Ishikawa (cell line): ENCODE data around the gene OGFOD2.

Source experiments
- CEBPB ChIP-seq: IDR thresholded peaks from 2 replicates; pipeline ENCODE4 v1.6.1; 2012
- CREB1 ChIP-seq: IDR thresholded peaks from 2 replicates; pipeline ENCODE4 v1.6.1; 2012; ENCODE audit warnings: low read depth
- EGR1 ChIP-seq: IDR thresholded peaks from 2 replicates; pipeline ENCODE4 v1.6.1; 2012
- EP300 ChIP-seq: IDR thresholded peaks from 2 replicates; pipeline ENCODE4 v1.6.1; 2012; ENCODE audit warnings: borderline replicate concordance
- FOXM1 ChIP-seq: IDR thresholded peaks from 2 replicates; pipeline ENCODE4 v1.6.1; 2012; ENCODE audit warnings: low read depth, borderline replicate concordance
- NFIC ChIP-seq: IDR thresholded peaks from 2 replicates; pipeline ENCODE4 v1.6.1; 2012
- RAD21 ChIP-seq: IDR thresholded peaks from 2 replicates; pipeline ENCODE4 v1.6.1; 2012; ENCODE audit warnings: low read depth
- TAF1 ChIP-seq: IDR thresholded peaks from 2 replicates; pipeline ENCODE4 v1.6.1; 2012; ENCODE audit warnings: low read depth, mild to moderate bottlenecking
- TCF12 ChIP-seq: IDR thresholded peaks from 2 replicates; pipeline ENCODE4 v1.6.1; 2012; ENCODE audit warnings: low read depth
- TEAD4 ChIP-seq: IDR thresholded peaks from 2 replicates; pipeline ENCODE4 v1.6.1; 2012
- YY1 ChIP-seq: IDR thresholded peaks from 2 replicates; pipeline ENCODE4 v1.6.1; 2012; ENCODE audit warnings: low read depth
- ZBTB7A ChIP-seq: IDR thresholded peaks from 2 replicates; pipeline ENCODE4 v1.6.1; 2012; ENCODE audit warnings: low read depth
- TF ChIP-seq, protein P1 (sequence below): IDR thresholded peaks from 2 replicates; pipeline ENCODE4 v1.6.1; 2012; ENCODE audit warnings: low read depth, mild to moderate bottlenecking
- TF ChIP-seq, protein P2 (sequence below): IDR thresholded peaks from 2 replicates; pipeline ENCODE4 v1.6.1; 2012
- TF ChIP-seq, protein P3 (sequence below): IDR thresholded peaks from 2 replicates; pipeline ENCODE4 v1.6.1; 2012

The OGFOD2 gene

DNA sequence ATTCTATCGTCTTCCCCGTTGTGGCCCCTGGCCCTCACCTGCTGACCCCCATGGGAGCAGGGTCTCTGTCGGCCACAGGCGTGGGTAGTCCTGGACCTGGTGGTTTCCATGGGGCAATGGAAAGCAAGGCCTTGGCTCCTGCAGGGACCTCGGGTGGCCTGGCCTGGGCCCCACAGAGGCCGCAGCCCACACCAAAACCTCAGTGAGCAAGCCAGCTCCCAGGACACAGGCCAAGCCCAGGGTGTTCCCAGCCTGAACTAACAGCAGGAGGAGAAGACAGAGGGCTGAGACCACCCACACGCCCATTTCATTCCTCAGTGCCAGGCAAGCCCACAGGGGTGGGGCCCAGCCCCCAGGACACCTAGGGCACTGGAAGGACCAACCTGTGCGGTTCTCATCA is 25.6 kb upstream of the OGFOD2 start:
- TF ChIP-seq, protein P1, sequence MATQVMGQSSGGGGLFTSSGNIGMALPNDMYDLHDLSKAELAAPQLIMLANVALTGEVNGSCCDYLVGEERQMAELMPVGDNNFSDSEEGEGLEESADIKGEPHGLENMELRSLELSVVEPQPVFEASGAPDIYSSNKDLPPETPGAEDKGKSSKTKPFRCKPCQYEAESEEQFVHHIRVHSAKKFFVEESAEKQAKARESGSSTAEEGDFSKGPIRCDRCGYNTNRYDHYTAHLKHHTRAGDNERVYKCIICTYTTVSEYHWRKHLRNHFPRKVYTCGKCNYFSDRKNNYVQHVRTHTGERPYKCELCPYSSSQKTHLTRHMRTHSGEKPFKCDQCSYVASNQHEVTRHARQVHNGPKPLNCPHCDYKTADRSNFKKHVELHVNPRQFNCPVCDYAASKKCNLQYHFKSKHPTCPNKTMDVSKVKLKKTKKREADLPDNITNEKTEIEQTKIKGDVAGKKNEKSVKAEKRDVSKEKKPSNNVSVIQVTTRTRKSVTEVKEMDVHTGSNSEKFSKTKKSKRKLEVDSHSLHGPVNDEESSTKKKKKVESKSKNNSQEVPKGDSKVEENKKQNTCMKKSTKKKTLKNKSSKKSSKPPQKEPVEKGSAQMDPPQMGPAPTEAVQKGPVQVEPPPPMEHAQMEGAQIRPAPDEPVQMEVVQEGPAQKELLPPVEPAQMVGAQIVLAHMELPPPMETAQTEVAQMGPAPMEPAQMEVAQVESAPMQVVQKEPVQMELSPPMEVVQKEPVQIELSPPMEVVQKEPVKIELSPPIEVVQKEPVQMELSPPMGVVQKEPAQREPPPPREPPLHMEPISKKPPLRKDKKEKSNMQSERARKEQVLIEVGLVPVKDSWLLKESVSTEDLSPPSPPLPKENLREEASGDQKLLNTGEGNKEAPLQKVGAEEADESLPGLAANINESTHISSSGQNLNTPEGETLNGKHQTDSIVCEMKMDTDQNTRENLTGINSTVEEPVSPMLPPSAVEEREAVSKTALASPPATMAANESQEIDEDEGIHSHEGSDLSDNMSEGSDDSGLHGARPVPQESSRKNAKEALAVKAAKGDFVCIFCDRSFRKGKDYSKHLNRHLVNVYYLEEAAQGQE = no peak
- no peak for TF ChIP-seq NFIC
- no peak for TF ChIP-seq TAF1
- TF ChIP-seq CREB1 = no peak
- TF ChIP-seq, protein P2, sequence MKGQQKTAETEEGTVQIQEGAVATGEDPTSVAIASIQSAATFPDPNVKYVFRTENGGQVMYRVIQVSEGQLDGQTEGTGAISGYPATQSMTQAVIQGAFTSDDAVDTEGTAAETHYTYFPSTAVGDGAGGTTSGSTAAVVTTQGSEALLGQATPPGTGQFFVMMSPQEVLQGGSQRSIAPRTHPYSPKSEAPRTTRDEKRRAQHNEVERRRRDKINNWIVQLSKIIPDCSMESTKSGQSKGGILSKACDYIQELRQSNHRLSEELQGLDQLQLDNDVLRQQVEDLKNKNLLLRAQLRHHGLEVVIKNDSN = no peak
- TF ChIP-seq RAD21 = no peak
- no peak for TF ChIP-seq CEBPB
- no peak for TF ChIP-seq FOXM1
- no peak for TF ChIP-seq ZBTB7A
- no peak for TF ChIP-seq EGR1
- no peak for TF ChIP-seq TCF12
- no peak for TF ChIP-seq YY1
- TF ChIP-seq, protein P3, sequence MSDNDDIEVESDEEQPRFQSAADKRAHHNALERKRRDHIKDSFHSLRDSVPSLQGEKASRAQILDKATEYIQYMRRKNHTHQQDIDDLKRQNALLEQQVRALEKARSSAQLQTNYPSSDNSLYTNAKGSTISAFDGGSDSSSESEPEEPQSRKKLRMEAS = no peak
- TF ChIP-seq TEAD4 = no peak
- no peak for TF ChIP-seq EP300

DNA sequence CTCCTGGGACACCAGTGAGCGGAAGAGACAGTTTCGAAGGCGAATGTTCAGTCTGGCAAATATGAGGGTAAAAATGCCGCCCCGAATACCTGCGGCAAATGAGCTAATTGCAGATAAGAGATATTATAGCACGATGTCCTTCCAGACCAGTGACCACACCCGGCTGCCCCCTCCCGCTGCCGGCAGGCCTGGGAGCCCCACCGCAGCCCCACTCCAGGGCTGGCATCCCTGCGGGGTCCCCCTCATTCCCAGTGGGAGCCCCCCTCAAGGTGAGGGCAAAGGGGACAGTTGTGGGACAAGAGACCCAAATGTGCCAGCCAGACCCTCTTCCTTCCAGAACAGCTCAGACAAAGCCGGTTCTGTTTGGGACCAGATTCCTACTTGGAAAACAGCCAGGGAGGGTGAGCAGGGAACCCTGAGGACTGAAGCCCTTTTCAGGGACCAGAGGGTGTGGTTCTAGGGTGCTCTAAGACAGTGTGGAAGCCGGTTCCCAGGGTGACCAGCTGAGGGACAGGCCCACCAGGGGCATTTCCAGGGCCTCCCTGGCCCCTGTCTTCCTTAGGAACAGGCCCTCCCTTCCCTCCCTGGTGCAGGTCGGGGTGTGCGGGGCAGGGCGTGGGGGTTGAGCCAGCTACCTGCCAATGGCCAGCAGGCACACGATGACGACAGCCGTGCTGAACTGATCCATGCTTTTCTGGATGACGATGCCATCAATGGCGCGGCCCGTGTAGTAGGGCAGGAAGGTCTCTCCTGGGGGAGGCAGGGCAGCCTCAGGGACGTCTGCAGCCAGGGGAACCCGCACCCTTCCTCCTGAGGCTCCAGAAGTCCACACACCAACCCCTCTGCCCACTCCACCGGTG is 25.0 kb upstream of the OGFOD2 start:
- no peak for TF ChIP-seq CREB1
- TF ChIP-seq, protein P1 = no peak
- TF ChIP-seq RAD21 = no peak
- no peak for TF ChIP-seq TAF1
- no peak for TF ChIP-seq EGR1
- no peak for TF ChIP-seq TEAD4
- no peak for TF ChIP-seq ZBTB7A
- no peak for TF ChIP-seq CEBPB
- TF ChIP-seq, protein P2 = no peak
- TF ChIP-seq EP300 = no peak
- no peak for TF ChIP-seq FOXM1
- TF ChIP-seq TCF12 = no peak

DNA sequence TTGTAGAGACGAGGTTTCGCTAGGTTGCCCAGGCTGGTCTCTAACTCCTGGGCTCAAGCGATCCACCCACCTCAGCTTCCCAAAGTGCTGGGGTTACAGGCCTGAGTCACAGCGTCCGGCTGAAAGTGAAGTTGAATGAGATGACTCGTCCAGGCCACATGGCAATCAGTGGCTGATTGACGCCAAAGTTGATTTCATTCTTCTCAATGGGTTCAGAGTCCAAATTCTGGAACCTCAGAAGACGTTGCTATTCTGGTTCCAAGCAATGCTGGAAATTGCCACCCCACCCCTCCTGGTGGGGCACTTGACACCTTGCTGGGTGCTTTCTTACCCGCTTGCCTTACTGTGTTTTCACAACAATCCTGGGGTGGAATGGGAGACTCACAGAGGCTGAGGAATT is 23.6 kb upstream of the OGFOD2 start:
- no peak for TF ChIP-seq CREB1
- TF ChIP-seq, protein P3 = peak; percentile 42; the same call in 1 of the 2 replicates

DNA sequence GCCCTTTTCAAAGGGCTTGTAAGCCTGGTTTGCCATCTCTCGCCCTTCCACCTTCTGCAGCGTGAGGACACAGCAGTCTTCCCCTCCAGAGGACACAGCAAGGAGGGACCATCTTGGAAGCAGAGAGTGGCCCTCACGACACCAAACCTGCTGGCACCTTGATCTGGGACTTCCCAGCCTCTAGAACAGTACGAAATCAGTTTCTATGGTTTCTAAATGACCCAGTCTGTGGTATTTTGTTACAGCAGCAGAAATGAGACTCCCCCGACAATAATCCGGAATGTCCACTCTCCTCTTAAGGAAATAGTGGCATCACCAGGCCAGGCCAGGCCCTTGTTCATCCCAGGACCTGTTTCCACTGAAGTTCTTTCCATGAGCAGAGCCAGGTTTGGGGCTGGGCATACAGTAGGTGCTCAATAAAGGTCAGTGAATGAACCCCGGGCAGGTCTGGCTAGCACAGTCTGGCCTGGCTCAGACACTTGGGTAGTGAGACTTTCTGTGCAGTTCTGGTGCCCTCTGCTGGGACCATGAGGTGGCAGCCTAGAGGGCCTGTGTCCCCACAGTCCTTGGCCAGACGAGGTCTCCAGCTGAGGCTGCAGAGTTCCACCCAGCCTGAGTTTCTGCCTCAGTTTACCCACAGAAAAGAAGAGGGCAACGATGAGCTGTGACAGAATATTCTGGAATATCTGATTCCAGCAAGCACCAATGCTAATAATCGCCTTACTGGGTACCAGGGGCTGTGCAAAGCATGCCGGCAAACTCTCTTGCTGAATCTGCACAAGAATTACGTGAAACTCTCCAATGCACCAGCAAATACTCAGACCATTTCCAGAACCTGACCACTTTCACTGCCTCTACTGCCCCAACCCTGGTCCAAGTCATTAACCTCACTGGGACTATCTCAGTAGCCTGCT is 22.8 kb upstream of the OGFOD2 start:
- TF ChIP-seq, protein P3 = no peak
- peak; percentile 97 for TF ChIP-seq RAD21

DNA sequence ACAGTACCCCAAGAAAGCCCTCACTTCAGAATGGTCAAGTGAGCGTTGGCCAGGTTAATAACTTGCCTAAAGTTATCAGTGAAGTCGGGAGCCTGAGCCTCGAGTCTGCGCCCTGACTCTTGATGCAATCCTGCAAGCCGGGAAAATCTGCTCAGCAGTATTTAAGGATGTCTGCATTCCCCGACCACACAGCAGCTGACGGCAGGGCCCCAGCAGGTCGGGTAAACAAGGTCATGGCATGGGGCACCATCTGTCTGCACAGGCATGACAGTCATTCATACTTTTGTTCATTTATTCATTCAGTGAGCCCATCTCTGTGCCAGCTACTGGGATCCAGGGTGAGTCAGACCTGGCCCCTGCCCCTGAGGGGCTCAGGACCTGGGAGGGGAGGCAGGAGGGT is 19.9 kb upstream of the OGFOD2 start:
- TF ChIP-seq NFIC (no peak), TAF1 (no peak), RAD21 (no peak), ZBTB7A (no peak), FOXM1 (no peak), YY1 (no peak), TCF12 (no peak), EP300 (no peak), EGR1 (no peak)
- TF ChIP-seq, protein P3 = no peak
- TF ChIP-seq, protein P2 = no peak
